SHP77 treated with DMSO at 0.1 percent for 48 hours (cell line): ENCODE data around the gene HOXB7.

Experiments used
- DNase-seq: peaks from one replicate; lab custom pipeline; 2025; lab: John Stamatoyannopoulos, UW

Gene HOXB7

GRCh38 chr17:48609033-48609432 is 1.8 kb downstream of the HOXB7 start:
- no peak for DNase-seq

- no peak for DNase-seq
These were observed 2.4 kb downstream of the HOXB7 start for GRCh38 chr17:48608494-48608834.

GRCh38 chr17:48606892-48607614 is 3.8 kb downstream of the HOXB7 start:
- no peak for DNase-seq

GRCh38 chr17:48605991-48606891 is 4.6 kb downstream of the HOXB7 start:
- DNase-seq, result no peak

GRCh38 chr17:48605409-48605919 is 5.4 kb downstream of the HOXB7 start:
- DNase-seq, result no peak

- DNase-seq, result no peak
These were observed 6.0 kb downstream of the HOXB7 start, which contains the start of gene HOXB6 for GRCh38 chr17:48604770-48605329. TSS of gene HOXB6 (minus strand) at chr17:48604986. CDS start at chr17:48598150, 6,836 bp downstream.

GRCh38 chr17:48603959-48604769 is 6.7 kb downstream of the HOXB7 start:
- peak; percentile 34 for DNase-seq

- no peak for DNase-seq
These were observed 9.0 kb downstream of the HOXB7 start for GRCh38 chr17:48601539-48602425.

GRCh38 chr17:48601207-48601538 is 9.6 kb downstream of the HOXB7 start:
- DNase-seq, result no peak

GRCh38 chr17:48600244-48601098 is 10.3 kb downstream of the HOXB7 start:
- DNase-seq, result no peak

- DNase-seq, result no peak
These were observed 11.5 kb downstream of the HOXB7 start for GRCh38 chr17:48599354-48599753.

GRCh38 chr17:48598736-48599135 is 12.1 kb downstream of the HOXB7 start:
- no peak for DNase-seq

- DNase-seq, result no peak
These were observed 12.8 kb downstream of the HOXB7 start for GRCh38 chr17:48597778-48598631.

GRCh38 chr17:48597528-48597777 is 13.4 kb downstream of the HOXB7 start:
- DNase-seq, result no peak

GRCh38 chr17:48596735-48597527 is 13.9 kb downstream of the HOXB7 start:
- DNase-seq, result no peak

- DNase-seq, result no peak
These were observed 14.7 kb downstream of the HOXB7 start for GRCh38 chr17:48596000-48596734.

- no peak for DNase-seq
These were observed 15.4 kb downstream of the HOXB7 start for GRCh38 chr17:48595278-48595999.
